CD14-positive monocyte (primary cell): Measurements from ENCODE around the gene DPYD. TPM values are rescaled to one million over a fixed set of nuclear protein-coding genes. Genes with fewer than 3 reads are reported as not detected.

Experiments
- DNase-seq, 3 donors: peaks; one replicate each; pipeline ENCODE4 v3.0.0-alpha.2; 2011 to 2022
- H2AFZ ChIP-seq: 2 replicates; pipeline ENCODE4 v1.6.0; 2012; ENCODE audit warnings: mild to moderate bottlenecking, low read depth, low read length, inconsistent platforms; ENCODE audit not compliant: insufficient read depth, poor library complexity, severe bottlenecking
- H3K27ac ChIP-seq, 2 donors: 1 replicate in 1 of 2; 2 replicates in 1 of 2; pipeline ENCODE4 v1.5.1; 2012 to 2013; ENCODE audit warnings: low read length in 2 of 2, control low read depth in 1 of 2, inconsistent platforms in 1 of 2, low read depth in 1 of 2, mild to moderate bottlenecking in 1 of 2
- H3K27me3 ChIP-seq, 2 donors: one replicate each; pipeline versions ENCODE4 v1.6.0 to v1.6.1; 2011 to 2013; ENCODE audit warnings: low read length in 2 of 2; ENCODE audit not compliant: control insufficient read depth in 2 of 2, insufficient read depth in 2 of 2
- H3K36me3 ChIP-seq, 2 donors: replicated peaks in 1 of 2; 1 replicate in 1 of 2; 2 replicates in 1 of 2; pipeline versions ENCODE4 v1.5.1 to v1.6.1; 2012 to 2013; ENCODE audit warnings: low read length in 2 of 2, control low read depth in 1 of 2, inconsistent platforms in 1 of 2, mild to moderate bottlenecking in 1 of 2; ENCODE audit not compliant: insufficient read depth in 2 of 2, control insufficient read depth in 1 of 2
- H3K4me1 ChIP-seq, 2 donors: 1 replicate in 1 of 2; 2 replicates in 1 of 2; pipeline versions ENCODE4 v1.5.1 to v1.6.1; 2012 to 2013; ENCODE audit warnings: low read length in 2 of 2, control low read depth in 1 of 2, inconsistent platforms in 1 of 2, mild to moderate bottlenecking in 1 of 2, moderate library complexity in 1 of 2; ENCODE audit not compliant: insufficient read depth in 2 of 2, control insufficient read depth in 1 of 2
- H3K4me2 ChIP-seq: replicated peaks from 2 replicates; pipeline ENCODE3; 2012; ENCODE audit warnings: low read length, moderate library complexity, mild to moderate bottlenecking; ENCODE audit not compliant: poor library complexity, severe bottlenecking; ENCODE audit errors: extremely low read depth
- H3K4me3 ChIP-seq, 3 experiments: fragments of 200-600 bp in 1 of 3; sonication (generic) in 1 of 3; replicated peaks in 1 of 3; 1 replicate in 2 of 3; 2 replicates in 1 of 3; pipeline ENCODE4 v1.5.1; 2011 to 2013; ENCODE audit warnings: low read length in 3 of 3, mild to moderate bottlenecking in 3 of 3, control low read depth in 2 of 3, low read depth in 2 of 3, inconsistent platforms in 1 of 3, moderate library complexity in 1 of 3
- H3K79me2 ChIP-seq: 2 replicates; pipeline ENCODE4 v1.6.0; 2012; ENCODE audit warnings: mild to moderate bottlenecking, control low read depth, inconsistent platforms, low read length, moderate library complexity; ENCODE audit not compliant: insufficient read depth
- H3K9ac ChIP-seq: 2 replicates; pipeline ENCODE4 v1.6.0; 2017; ENCODE audit warnings: low read length, mild to moderate bottlenecking; ENCODE audit not compliant: insufficient read depth, poor library complexity, severe bottlenecking
- H3K9me3 ChIP-seq, 2 donors: replicated peaks in 1 of 2; 1 replicate in 1 of 2; 2 replicates in 1 of 2; pipeline versions ENCODE4 v1.5.1 to v1.6.1; 2012 to 2013; ENCODE audit warnings: low read length in 2 of 2, control low read depth in 1 of 2; ENCODE audit not compliant: control insufficient read depth in 1 of 2, insufficient read depth in 1 of 2
- H4K20me1 ChIP-seq: 2 replicates; pipeline ENCODE4 v1.6.0; 2012; ENCODE audit warnings: mild to moderate bottlenecking, low read length, control low read depth, moderate library complexity; ENCODE audit not compliant: insufficient read depth
- H3K27ac Mint-ChIP-seq, 7 donors: one replicate each; pipeline ENCODE4 v1.8.0; 2020; ENCODE audit warnings: mild to moderate bottlenecking in 7 of 7, mixed read lengths in 7 of 7, moderate library complexity in 6 of 7, inconsistent platforms in 2 of 7
- H3K27me3 Mint-ChIP-seq, 3 donors: one replicate each; pipeline ENCODE4 v1.8.0; 2021 to 2022; ENCODE audit warnings: low read depth in 3 of 3, mild to moderate bottlenecking in 3 of 3, mixed read lengths in 3 of 3, moderate library complexity in 3 of 3, inconsistent platforms in 1 of 3
- H3K36me3 Mint-ChIP-seq, 2 donors: one replicate each; pipeline ENCODE4 v1.8.0; 2020; ENCODE audit warnings: mixed read lengths in 2 of 2, inconsistent platforms in 1 of 2, mild to moderate bottlenecking in 1 of 2
- H3K4me1 Mint-ChIP-seq: one replicate; pipeline ENCODE4 v1.8.0; 2020; ENCODE audit warnings: mild to moderate bottlenecking, mixed read lengths
- H3K4me3 Mint-ChIP-seq, 2 donors: one replicate each; pipeline ENCODE4 v1.8.0; 2020; ENCODE audit warnings: mild to moderate bottlenecking in 2 of 2, mixed read lengths in 2 of 2, moderate library complexity in 1 of 2
- H3K9me3 Mint-ChIP-seq, 7 donors: one replicate each; pipeline ENCODE4 v1.8.0; 2020 to 2022; ENCODE audit warnings: mixed read lengths in 7 of 7, mild to moderate bottlenecking in 6 of 7, moderate library complexity in 6 of 7, inconsistent platforms in 2 of 7
- CTCF ChIP-seq: fragments of 200-600 bp; IDR thresholded peaks from one replicate; pipeline ENCODE4 v1.8.0; 2022; ENCODE audit warnings: antibody characterized with exemption, mild to moderate bottlenecking
- WGBS: methylation state at CpG from one replicate; pipeline ENCODE4 v1.1.5; 2013; ENCODE audit warnings: missing lambda C conversion rate; ENCODE audit not compliant: insufficient coverage; 5-methylcytosine and 5-hydroxymethylcytosine counted together
- intact Hi-C, 2 donors: fragments of 100-400 bp; cut with micrococcal nuclease; formaldehyde crosslinking; loops; one replicate each; pipeline versions ENCODE4 v1.15.0 to v1.15.1; 2023
- polyA plus RNA-seq, 3 donors: library from polyadenylated mRNA; depleted of rRNA in 1 of 3; unstranded in 2 of 3; stranded (reverse) in 1 of 3; fragments of 300-500 nt in 2 of 3; fragments of >200 nt in 1 of 3; fragmentation: Illumina TruSeq in 2 of 3; gene quantifications; 1 replicate in 2 of 3; 2 replicates in 1 of 3; pipeline ENCODE4 v1.2.3, GENCODE V29; 2012 to 2021

DPYD gene
- polyA plus RNA-seq, 3 donors, result 87.6 to 171 (median 144) TPM

GRCh38 chr1:97467445-97467844 lies 453.4 kb downstream of the DPYD start:
- Histone ChIP-seq H2AFZ (no peak overlapping the region), H3K27ac (no peak overlapping the region), H4K20me1 (peaks cover 73% of the 10 kb centered on the region), H3K4me3 (no peak overlapping the region), H3K4me2 (no peak overlapping the region), H3K4me1 (peaks cover 0 to under 1% of the 10 kb centered on the region in 2 donors), H3K79me2 (no peaks in the 10 kb centered on the region), H3K27me3 (no peaks in the 10 kb centered on the region), H3K36me3 (peaks cover 6 to 40% of the 10 kb centered on the region in 2 donors), H3K9me3 (no peaks in the 10 kb centered on the region), H3K9ac (no peak overlapping the region)
- Mint-ChIP-seq H3K4me3 (no peak overlapping the region), H3K4me1 (peaks cover 7% of the 10 kb centered on the region), H3K27ac (no peak overlapping the region), H3K27me3 (no peaks in the 10 kb centered on the region), H3K36me3 (peaks cover 39 to 56% of the 10 kb centered on the region in 2 donors), H3K9me3 (peaks cover 0 to 9% (median 0%) of the 10 kb centered on the region in 7 donors)
- 100% methylated on average over 1 of the region's 2 CpGs for WGBS
- TF ChIP-seq CTCF, result no peak
- intact Hi-C loops, result no loop called here
- no peak for DNase-seq

- Histone ChIP-seq H3K36me3 (peaks cover 9 to 39% of the 10 kb centered on the region in 2 donors), H4K20me1 (peaks cover 82% of the 10 kb centered on the region), H3K27me3 (no peaks in the 10 kb centered on the region), H3K79me2 (no peaks in the 10 kb centered on the region), H3K27ac (no peak overlapping the region), H3K4me3 (no peak overlapping the region), H3K9ac (no peak overlapping the region), H3K9me3 (no peaks in the 10 kb centered on the region), H3K4me1 (peaks cover 0 to 14% of the 10 kb centered on the region in 2 donors), H3K4me2 (no peak overlapping the region), H2AFZ (no peak overlapping the region)
- intact Hi-C loops, result no loop called here
- H3K36me3 Mint-ChIP-seq, result peaks cover 38 to 53% of the 10 kb centered on the region in 2 donors
- H3K4me1 Mint-ChIP-seq, result peaks cover 15% of the 10 kb centered on the region
- 100% methylated on average over 4 of the region's 5 CpGs for WGBS
- H3K4me3 Mint-ChIP-seq, result no peak overlapping the region
- no peak for DNase-seq
- TF ChIP-seq CTCF, result no peak
- no peak overlapping the region for H3K27ac Mint-ChIP-seq
- H3K9me3 Mint-ChIP-seq, result peaks cover 0 to 9% (median 0%) of the 10 kb centered on the region in 7 donors
- H3K27me3 Mint-ChIP-seq, result no peaks in the 10 kb centered on the region
These were observed 456.5 kb downstream of the DPYD start for GRCh38 chr1:97464305-97464704.
